Coronary artery (tissue), 2 donors: ENCODE measurements around the gene ETFA.

Source experiments
- DNase-seq: peaks from one replicate; pipeline ENCODE4 v3.0.0-alpha.2; 2017; ENCODE audit warnings: low spot score
- H3K27ac ChIP-seq, 2 donors: fragments of 200-600 bp; sonication (generic); one replicate each; pipeline ENCODE4 v1.5.1; 2016 to 2019
- H3K4me3 ChIP-seq: fragments of 200-600 bp; sonication (generic); 2 replicates; pipeline ENCODE4 v1.5.1; 2016; ENCODE audit warnings: mild to moderate bottlenecking, moderate library complexity
- CTCF ChIP-seq: fragments of 200-600 bp; sonication (generic); IDR thresholded peaks from one replicate; pipeline ENCODE4 v1.5.1; 2019; ENCODE audit warnings: antibody characterized with exemption

Gene ETFA

GRCh38 chr15:76340198-76340802 is 29.0 kb upstream of the ETFA start:
- H3K27ac ChIP-seq: no peak overlapping the region
- H3K4me3 ChIP-seq: peak overlapping the region; percentile 66
- no peak for DNase-seq
- TF ChIP-seq CTCF: no peak

GRCh38 chr15:76339305-76340197 is 28.3 kb upstream of the ETFA start:
- no peak for TF ChIP-seq CTCF
- DNase-seq: no peak
- Histone ChIP-seq H3K27ac (no peak overlapping the region), H3K4me3 (peak overlapping the region; percentile 66)

GRCh38 chr15:76338486-76339304 is 27.4 kb upstream of the ETFA start:
- DNase-seq: no peak
- no peak for TF ChIP-seq CTCF
- peak overlapping the region; percentile 47 for H3K4me3 ChIP-seq
- H3K27ac ChIP-seq: no peak overlapping the region

GRCh38 chr15:76337696-76338485 is 26.6 kb upstream of the ETFA start:
- Histone ChIP-seq H3K4me3 (peak overlapping the region; percentile 47), H3K27ac (no peak overlapping the region)
- no peak for DNase-seq
- TF ChIP-seq CTCF: no peak

GRCh38 chr15:76337059-76337695 is 25.9 kb upstream of the ETFA start:
- TF ChIP-seq CTCF: no peak
- Histone ChIP-seq H3K27ac (no peak overlapping the region), H3K4me3 (peak overlapping the region; percentile 47)
- DNase-seq: no peak
